SU-DHL-6 (cell line): ENCODE measurements around the gene EPB41.
A peak's percentile ranks its signal among the peaks of the same experiment; 100 is the strongest.

Experiments used
- EZH2phosphoT487 ChIP-seq: fragments of 200-600 bp; sonication (generic), shearing (Covaris generic); conservative IDR thresholded peaks from 2 replicates; pipeline ENCODE4 v1.6.1; 2018; ENCODE audit warnings: mild to moderate bottlenecking, antibody characterized with exemption, low read length, moderate library complexity, mixed read lengths
- TF ChIP-seq, protein P1 (sequence below): fragments of 200-600 bp; sonication (generic); IDR thresholded peaks from one replicate; pipeline ENCODE4 v1.5.1; 2017; ENCODE audit warnings: antibody characterized with exemption, mild to moderate bottlenecking, low read length, moderate library complexity; ENCODE audit not compliant: insufficient read depth, poor library complexity, severe bottlenecking

DNA sequence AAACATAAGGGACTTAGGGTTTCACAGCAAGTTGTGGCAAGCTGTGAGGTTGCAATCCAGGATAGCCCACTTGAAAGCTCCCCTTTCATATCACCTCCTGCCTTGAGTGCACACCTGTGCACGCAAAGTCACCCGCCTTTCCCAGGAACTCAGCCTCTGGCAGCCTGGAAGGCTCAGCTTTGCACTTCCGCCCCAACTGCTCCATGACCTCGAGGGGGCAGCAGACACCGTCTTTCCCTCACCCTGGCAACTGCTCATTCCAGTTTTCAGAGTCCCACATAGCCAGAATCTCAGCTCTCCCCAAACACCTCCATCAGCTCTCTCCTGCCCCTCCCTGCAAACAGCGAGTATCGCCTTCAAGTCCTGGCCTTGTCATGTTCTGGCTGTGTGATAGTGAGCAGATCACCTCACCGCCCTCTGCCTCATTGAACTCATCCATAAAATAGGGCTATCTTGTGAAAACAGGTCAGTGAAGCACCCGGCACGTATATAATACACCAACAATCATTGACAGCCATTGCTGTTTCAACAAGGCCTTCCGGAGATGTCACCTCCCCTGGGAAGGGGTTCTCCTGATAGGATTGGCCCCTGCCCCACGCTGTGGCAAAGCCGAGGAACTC lies 32.2 kb upstream of the EPB41 start:
- TF ChIP-seq, protein P1, sequence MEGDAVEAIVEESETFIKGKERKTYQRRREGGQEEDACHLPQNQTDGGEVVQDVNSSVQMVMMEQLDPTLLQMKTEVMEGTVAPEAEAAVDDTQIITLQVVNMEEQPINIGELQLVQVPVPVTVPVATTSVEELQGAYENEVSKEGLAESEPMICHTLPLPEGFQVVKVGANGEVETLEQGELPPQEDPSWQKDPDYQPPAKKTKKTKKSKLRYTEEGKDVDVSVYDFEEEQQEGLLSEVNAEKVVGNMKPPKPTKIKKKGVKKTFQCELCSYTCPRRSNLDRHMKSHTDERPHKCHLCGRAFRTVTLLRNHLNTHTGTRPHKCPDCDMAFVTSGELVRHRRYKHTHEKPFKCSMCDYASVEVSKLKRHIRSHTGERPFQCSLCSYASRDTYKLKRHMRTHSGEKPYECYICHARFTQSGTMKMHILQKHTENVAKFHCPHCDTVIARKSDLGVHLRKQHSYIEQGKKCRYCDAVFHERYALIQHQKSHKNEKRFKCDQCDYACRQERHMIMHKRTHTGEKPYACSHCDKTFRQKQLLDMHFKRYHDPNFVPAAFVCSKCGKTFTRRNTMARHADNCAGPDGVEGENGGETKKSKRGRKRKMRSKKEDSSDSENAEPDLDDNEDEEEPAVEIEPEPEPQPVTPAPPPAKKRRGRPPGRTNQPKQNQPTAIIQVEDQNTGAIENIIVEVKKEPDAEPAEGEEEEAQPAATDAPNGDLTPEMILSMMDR, result peak; percentile 66
- TF ChIP-seq EZH2phosphoT487, result no peak
